Fibroblast of skin of right quadriceps (primary cell): ENCODE data around the gene SLC22A14.
"Not testable (repeated sequence)": the region's sequence is repeated elsewhere in the genome, so short reads cannot be mapped to it uniquely, and the experiment has no call there.

Experiments used
- DNase-seq: peaks from one replicate; pipeline ENCODE4 v3.0.0-alpha.2; 2013

SLC22A14 gene

GRCh38 chr3:38281895-38282686, at the start of gene SLC22A14:
Gene SLC22A14 (plus strand): TSS chr3:38282294. CDS start chr3:38306027, 23,733 bp downstream.
- DNase-seq: no peak

GRCh38 chr3:38232701-38233100, 49.4 kb upstream of the SLC22A14 start:
- DNase-seq: no peak

GRCh38 chr3:38235466-38235865, 46.6 kb upstream of the SLC22A14 start:
- DNase-seq: no peak

- DNase-seq: no peak
Measured at GRCh38 chr3:38238416-38239008, 43.6 kb upstream of the SLC22A14 start.

- not testable (repeated sequence) for DNase-seq
Measured at GRCh38 chr3:38242812-38243211, 39.3 kb upstream of the SLC22A14 start.

- DNase-seq: no peak
Measured at GRCh38 chr3:38245930-38246329, 36.2 kb upstream of the SLC22A14 start.

- DNase-seq: peak; percentile 83
Measured at GRCh38 chr3:38247366-38248035, 34.6 kb upstream of the SLC22A14 start.

- no peak for DNase-seq
Measured at GRCh38 chr3:38250198-38250597, 31.9 kb upstream of the SLC22A14 start.

- DNase-seq: no peak
Measured at GRCh38 chr3:38251197-38251596, 30.9 kb upstream of the SLC22A14 start.

GRCh38 chr3:38253704-38254103, 28.4 kb upstream of the SLC22A14 start:
- no peak for DNase-seq

GRCh38 chr3:38254872-38255271, 27.2 kb upstream of the SLC22A14 start:
- no peak for DNase-seq

- no peak for DNase-seq
Measured at GRCh38 chr3:38255627-38256026, 26.5 kb upstream of the SLC22A14 start.

GRCh38 chr3:38257583-38257982, 24.5 kb upstream of the SLC22A14 start:
- no peak for DNase-seq

GRCh38 chr3:38260474-38260873, 21.6 kb upstream of the SLC22A14 start:
- DNase-seq: no peak

GRCh38 chr3:38264353-38264771, 17.7 kb upstream of the SLC22A14 start:
- no peak for DNase-seq

- no peak for DNase-seq
Measured at GRCh38 chr3:38264779-38265178, 17.3 kb upstream of the SLC22A14 start.

- no peak for DNase-seq
Measured at GRCh38 chr3:38265604-38266307, 16.3 kb upstream of the SLC22A14 start, which contains the start of gene SLC22A13. Gene SLC22A13 (plus strand): TSS chr3:38265812. CDS start chr3:38265861, 49 bp downstream.

- no peak for DNase-seq
Measured at GRCh38 chr3:38266810-38267209, 15.3 kb upstream of the SLC22A14 start.

- no peak for DNase-seq
Measured at GRCh38 chr3:38267662-38268061, 14.4 kb upstream of the SLC22A14 start.

- no peak for DNase-seq
Measured at GRCh38 chr3:38268087-38268486, 14.0 kb upstream of the SLC22A14 start.

- no peak for DNase-seq
Measured at GRCh38 chr3:38268522-38268921, 13.6 kb upstream of the SLC22A14 start.

GRCh38 chr3:38270606-38271005, 11.5 kb upstream of the SLC22A14 start:
- peak; percentile 10 for DNase-seq

GRCh38 chr3:38271553-38271952, 10.5 kb upstream of the SLC22A14 start:
- DNase-seq: no peak
